HCT116 (cell line): ENCODE results near the gene CCDC73. TPM values are rescaled to one million over a fixed set of nuclear protein-coding genes. Genes with fewer than 3 reads are reported as not detected.

Experiments used
- ATAC-seq: fragments of 200-7000 bp; cut with Tn5 transposase; 2 replicates; pipeline ENCODE4 v1.9.1; 2020; ENCODE audit warnings: mild to moderate bottlenecking, moderate library complexity
- BruUV-seq: library from RNA; stranded (reverse); fragments of 400-500 nt; replicated peaks from 2 replicates; lab custom pipeline; 2021; lab: Mats Ljungman, UMichigan
- CTCF ChIA-PET: fragments of 300-600 bp; sonication (Branson Sonifier 250); formaldehyde crosslinking; loops from one replicate; lab custom pipeline; 2021; ENCODE audit warnings: antibody characterized with exemption; lab: Charles Lee
- POLR2A ChIA-PET: fragments of 300-600, 350-600 bp; sonication (Branson Sonifier 250); formaldehyde crosslinking; loops from one replicate; lab custom pipeline; 2021; ENCODE audit warnings: antibody characterized with exemption; lab: Charles Lee
- RAD21 ChIA-PET, 2 experiments: fragments of 300-600 bp; sonication (Branson Sonifier 250); formaldehyde crosslinking; loops; one replicate each; lab custom pipeline; 2023; ENCODE audit warnings: low total read pairs in 2 of 2; ENCODE audit not compliant: uncharacterized antibody in 2 of 2, unreplicated experiment in 2 of 2, low non-redundant PET in 1 of 2; lab: Charles Lee
- DNase-seq: peaks from one replicate; pipeline ENCODE4 v3.0.0-alpha.2; 2010; ENCODE audit warnings: low read depth, low spot score
- H2AFZ ChIP-seq: fragments of 200-600 bp; shearing (Covaris generic), sonication (generic); 2 replicates; pipeline ENCODE4 v1.6.1; 2017; ENCODE audit warnings: low read depth, mixed run types, mixed read lengths, antibody characterized with exemption, low read length; ENCODE audit not compliant: poor library complexity, severe bottlenecking
- H3K27ac ChIP-seq: 2 replicates; pipeline ENCODE4 v1.5.1; 2012; ENCODE audit warnings: low read depth, low read length
- H3K27me3 ChIP-seq: fragments of 200-600 bp; sonication (generic); 2 replicates; pipeline ENCODE4 v1.6.1; 2016; ENCODE audit warnings: mixed run types, low read length, mixed read lengths; ENCODE audit not compliant: insufficient read depth
- H3K36me3 ChIP-seq, 2 experiments: fragments of 200-500 bp in 1 of 2; fragments of 200-600 bp in 1 of 2; sonication (Bioruptor generic) in 1 of 2; sonication (generic) in 1 of 2; 2 replicates each; pipeline versions ENCODE4 v1.5.1 to v1.6.1; 2014 to 2016; ENCODE audit warnings: low read length in 2 of 2, inconsistent platforms in 1 of 2, mixed read lengths in 1 of 2, mixed run types in 1 of 2; ENCODE audit not compliant: insufficient read depth in 2 of 2, control insufficient read depth in 1 of 2
- H3K4me1 ChIP-seq, 2 experiments: fragments of 200-600 bp in 1 of 2; sonication (generic) in 1 of 2; 2 replicates each; pipeline versions ENCODE4 v1.5.1 to v1.6.1; 2012 to 2017; ENCODE audit warnings: low read length in 2 of 2, inconsistent platforms in 1 of 2, mild to moderate bottlenecking in 1 of 2, mixed read lengths in 1 of 2, mixed run types in 1 of 2, moderate library complexity in 1 of 2; ENCODE audit not compliant: insufficient read depth in 2 of 2, control insufficient read depth in 1 of 2
- H3K4me2 ChIP-seq: fragments of 200-600 bp; sonication (generic); 2 replicates; pipeline ENCODE4 v1.6.1; 2017; ENCODE audit warnings: mixed run types, low read length, mixed read lengths
- H3K4me3 ChIP-seq, 2 experiments: fragments of 200-600 bp in 1 of 2; sonication (generic) in 1 of 2; replicated peaks in 1 of 2; 2 replicates each; pipeline ENCODE4 v1.5.1; 2011 to 2016; ENCODE audit warnings: low read length in 2 of 2, control low read depth in 1 of 2, low read depth in 1 of 2, mild to moderate bottlenecking in 1 of 2, mixed read lengths in 1 of 2, mixed run types in 1 of 2
- H3K79me2 ChIP-seq: fragments of 200-600 bp; sonication (generic); 2 replicates; pipeline ENCODE4 v1.6.1; 2017; ENCODE audit warnings: mild to moderate bottlenecking, mixed run types, low read length, moderate library complexity, mixed read lengths; ENCODE audit not compliant: insufficient read depth
- H3K9ac ChIP-seq: fragments of 200-600 bp; sonication (generic); 2 replicates; pipeline ENCODE4 v1.6.1; 2016; ENCODE audit warnings: low read length, mixed read lengths
- H3K9me2 ChIP-seq: fragments of 200-600 bp; sonication (generic), shearing (Covaris generic); 2 replicates; pipeline ENCODE4 v1.6.1; 2017; ENCODE audit warnings: mixed run types, mild to moderate bottlenecking, moderate library complexity; ENCODE audit not compliant: insufficient read depth
- H3K9me3 ChIP-seq, 2 experiments: fragments of 200-500 bp in 1 of 2; fragments of 200-600 bp in 1 of 2; sonication (Bioruptor generic) in 1 of 2; sonication (generic) in 1 of 2; 2 replicates each; pipeline ENCODE4 v1.6.1; 2014 to 2017; ENCODE audit warnings: low read length in 2 of 2, mixed read lengths in 2 of 2, inconsistent platforms in 1 of 2, low read depth in 1 of 2, mild to moderate bottlenecking in 1 of 2, mixed run types in 1 of 2, moderate library complexity in 1 of 2; ENCODE audit not compliant: control insufficient read depth in 1 of 2, insufficient read depth in 1 of 2
- H4K20me1 ChIP-seq: fragments of 200-600 bp; sonication (generic), shearing (Covaris generic); 2 replicates; pipeline ENCODE4 v1.6.1; 2017; ENCODE audit warnings: mixed run types, mild to moderate bottlenecking, moderate library complexity; ENCODE audit not compliant: insufficient read depth
- CBX3 ChIP-seq: IDR thresholded peaks from 2 replicates; pipeline ENCODE4 v1.6.1; 2012; ENCODE audit warnings: low read depth
- CEBPB ChIP-seq: IDR thresholded peaks from 2 replicates; pipeline ENCODE4 v1.6.1; 2012; ENCODE audit warnings: low read depth
- EGR1 ChIP-seq: IDR thresholded peaks from 2 replicates; pipeline ENCODE4 v1.6.1; 2012; ENCODE audit warnings: low read depth
- ELF1 ChIP-seq: IDR thresholded peaks from 2 replicates; pipeline ENCODE4 v1.6.1; 2012; ENCODE audit warnings: low read depth, borderline replicate concordance
- EZH2 ChIP-seq: fragments of 200-600 bp; sonication (generic); IDR thresholded peaks from 2 replicates; pipeline ENCODE4 v1.6.1; 2017; ENCODE audit warnings: antibody characterized with exemption, mixed run types
- EZH2phosphoT487 ChIP-seq: fragments of 200-600 bp; IDR thresholded peaks from 2 replicates; pipeline ENCODE4 v1.6.1; 2018; ENCODE audit warnings: antibody characterized with exemption, borderline replicate concordance
- POLR2A ChIP-seq: IDR thresholded peaks from 2 replicates; pipeline ENCODE4 v1.7.0; 2011; ENCODE audit warnings: borderline replicate concordance; ENCODE audit not compliant: insufficient read depth, insufficient read length; ENCODE audit errors: extremely low read depth
- POLR2AphosphoS5 ChIP-seq: IDR thresholded peaks from 2 replicates; pipeline ENCODE4 v1.6.1; 2011; ENCODE audit warnings: mild to moderate bottlenecking, low read depth, low read length, moderate library complexity
- RAD21 ChIP-seq: IDR thresholded peaks from 2 replicates; pipeline ENCODE4 v1.6.1; 2012; ENCODE audit warnings: low read depth, mild to moderate bottlenecking
- REST ChIP-seq: IDR thresholded peaks from 2 replicates; pipeline ENCODE4 v1.6.1; 2012; ENCODE audit warnings: low read depth
- SIN3A ChIP-seq: IDR thresholded peaks from 2 replicates; pipeline ENCODE4 v1.6.1; 2012; ENCODE audit warnings: low read depth
- TCF7L2 ChIP-seq: IDR thresholded peaks from 2 replicates; pipeline ENCODE4 v1.7.0; 2011; ENCODE audit warnings: borderline replicate concordance, inconsistent platforms; ENCODE audit not compliant: insufficient read depth, insufficient read length; ENCODE audit errors: extremely low read depth
- YY1 ChIP-seq: IDR thresholded peaks from 2 replicates; pipeline ENCODE4 v1.6.1; 2011; ENCODE audit warnings: low read length, low read depth, moderate library complexity, mild to moderate bottlenecking; ENCODE audit not compliant: insufficient replicate concordance; ENCODE audit errors: extremely low read depth
- ZBTB33 ChIP-seq: IDR thresholded peaks from 2 replicates; pipeline ENCODE4 v1.6.1; 2011; ENCODE audit warnings: mild to moderate bottlenecking, low read length, moderate library complexity; ENCODE audit not compliant: insufficient replicate concordance; ENCODE audit errors: extremely low read depth
- ZFX ChIP-seq: fragments of 450-650 bp; IDR thresholded peaks from 2 replicates; pipeline ENCODE4 v1.6.1; 2017
- ZNF274 ChIP-seq: fragments of 200-500 bp; sonication (Bioruptor generic); IDR thresholded peaks from 2 replicates; pipeline ENCODE4 v1.6.1; 2014; ENCODE audit warnings: mild to moderate bottlenecking, low read depth, low read length, inconsistent platforms
- intact Hi-C: fragments of 100-400 bp; cut with micrococcal nuclease; formaldehyde crosslinking; loops from 2 replicates; pipeline ENCODE4 v1.10.0; 2022
- total RNA-seq: library from RNA; stranded (reverse); gene quantifications from one replicate; pipeline ENCODE4 v1.2.1, GENCODE V29; 2021; ENCODE audit not compliant: unreplicated experiment

CCDC73 gene
- total RNA-seq, 1 experiment from 2014 or later: not detected

GRCh38 chr11:32602657-32603415 lies 191.6 kb downstream of the CCDC73 start:
- DNase-seq: no peak
- Histone ChIP-seq H4K20me1 (peaks cover 11% of the 10 kb centered on the region; the same call in 1 of the 2 replicates), H3K36me3 (peaks cover 50 to 60% of the 10 kb centered on the region in 2 experiments)

More at GRCh38 chr11:32602657-32603415, 191.6 kb downstream of the CCDC73 start:
- RAD21 ChIA-PET: no interaction called here
- Histone ChIP-seq H3K9ac (no peak overlapping the region), H3K4me2 (no peak overlapping the region), H2AFZ (no peak overlapping the region), H3K4me3 (no peak overlapping the region), H3K27ac (no peak overlapping the region)
- no peak for ATAC-seq
- TF ChIP-seq POLR2AphosphoS5 (no peak), EZH2phosphoT487 (no peak), ZFX (no peak), TCF7L2 (no peak), SIN3A (no peak), POLR2A (no peak), EZH2 (no peak), RAD21 (no peak), CBX3 (no peak), ZNF274 (no peak), CEBPB (no peak), YY1 (no peak), EGR1 (no peak), REST (no peak), ELF1 (no peak), ZBTB33 (no peak)
- TF ChIP-seq, all 23 proteins: peak for 0
- intact Hi-C loops: no loop called here
- Histone ChIP-seq H3K9me2 (no peaks in the 10 kb centered on the region), H3K27me3 (no peaks in the 10 kb centered on the region), H3K9me3 (no peaks in the 10 kb centered on the region), H3K4me1 (no peaks in the 10 kb centered on the region), H3K79me2 (peaks cover 23% of the 10 kb centered on the region)
- BruUV-seq: no TSS peak
- POLR2A ChIA-PET: no interaction called here
- CTCF ChIA-PET: no interaction called here
